Measurements from ENCODE around the gene CABP4.
A peak's percentile ranks its signal among the peaks of the same experiment; 100 is the strongest.

CABP4 gene

DNA sequence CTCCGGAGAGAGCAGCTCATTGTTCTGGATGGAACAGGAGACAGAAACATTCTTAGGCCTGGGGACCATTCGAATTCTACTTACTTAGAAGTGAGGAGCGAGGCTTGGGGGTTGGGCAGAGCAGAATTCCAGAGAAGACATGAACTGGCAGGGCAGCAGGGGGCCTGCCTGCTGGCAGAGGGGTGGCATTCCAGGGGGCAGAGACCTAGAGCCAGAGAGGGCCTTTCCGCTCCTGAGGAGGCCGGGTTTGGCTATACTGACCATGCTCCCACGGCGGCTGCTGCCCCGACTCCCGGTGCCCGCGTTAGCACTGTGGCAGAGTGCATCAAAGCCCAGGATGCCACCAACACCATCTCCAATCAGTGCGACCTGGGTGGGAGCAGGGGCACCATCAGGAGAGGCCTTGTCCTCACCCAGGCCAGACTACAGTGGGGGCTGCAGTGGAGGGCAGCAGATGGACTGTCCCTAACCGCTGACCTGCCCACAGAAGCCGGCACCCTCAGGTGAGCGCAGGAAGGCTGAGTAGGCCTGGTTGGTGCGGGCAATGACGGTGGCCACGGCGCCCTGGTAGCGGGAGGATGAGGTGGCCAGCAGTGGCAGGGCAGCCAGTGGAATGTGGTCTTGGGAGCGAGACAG is 42.6 kb downstream of the CABP4 start:
- no peak for DNase-seq

GRCh38 chr11:67498544-67498972 is 43.4 kb downstream of the CABP4 start:
- no peak for DNase-seq

DNA sequence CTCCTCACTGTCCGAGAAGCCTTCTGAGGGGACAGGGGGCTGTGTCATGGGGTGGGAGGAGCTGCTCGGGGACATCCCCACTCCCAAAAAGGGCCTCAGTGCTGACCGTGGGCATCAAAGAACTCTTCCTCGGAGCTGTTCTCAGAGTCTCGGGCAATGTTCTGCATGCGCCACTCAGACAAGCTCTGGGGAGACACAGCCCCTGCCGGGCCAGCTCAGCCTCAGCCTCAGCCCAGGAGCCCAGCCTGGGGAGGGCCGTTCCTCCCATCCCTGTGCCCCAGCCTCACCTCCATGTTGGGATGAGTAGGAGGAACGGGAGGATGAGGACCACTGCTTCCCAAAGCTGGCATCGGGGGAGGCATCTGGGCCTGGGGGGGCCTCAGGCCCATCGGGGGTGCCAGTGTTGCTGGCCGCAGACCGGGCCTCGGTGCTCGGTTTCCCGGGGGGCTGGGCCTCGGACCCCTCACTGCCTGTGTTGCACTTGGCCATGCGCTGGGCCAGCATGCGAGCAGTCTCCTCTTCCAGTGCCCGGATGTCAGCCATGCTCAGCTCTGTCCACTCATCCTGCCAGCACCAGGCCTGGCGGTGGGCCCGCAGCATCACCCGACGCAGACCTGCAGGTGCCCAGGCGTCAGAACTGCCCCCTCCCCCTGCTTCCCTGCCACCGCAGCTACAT is 44.8 kb downstream of the CABP4 start:
- DNase-seq, result no peak

- no peak for DNase-seq
Measured at GRCh38 chr11:67500484-67500821, 45.3 kb downstream of the CABP4 start.

GRCh38 chr11:67500831-67501715 is 45.9 kb downstream of the CABP4 start:
- no peak for DNase-seq

GRCh38 chr11:67501854-67502253 is 46.7 kb downstream of the CABP4 start:
- DNase-seq, result no peak

DNA sequence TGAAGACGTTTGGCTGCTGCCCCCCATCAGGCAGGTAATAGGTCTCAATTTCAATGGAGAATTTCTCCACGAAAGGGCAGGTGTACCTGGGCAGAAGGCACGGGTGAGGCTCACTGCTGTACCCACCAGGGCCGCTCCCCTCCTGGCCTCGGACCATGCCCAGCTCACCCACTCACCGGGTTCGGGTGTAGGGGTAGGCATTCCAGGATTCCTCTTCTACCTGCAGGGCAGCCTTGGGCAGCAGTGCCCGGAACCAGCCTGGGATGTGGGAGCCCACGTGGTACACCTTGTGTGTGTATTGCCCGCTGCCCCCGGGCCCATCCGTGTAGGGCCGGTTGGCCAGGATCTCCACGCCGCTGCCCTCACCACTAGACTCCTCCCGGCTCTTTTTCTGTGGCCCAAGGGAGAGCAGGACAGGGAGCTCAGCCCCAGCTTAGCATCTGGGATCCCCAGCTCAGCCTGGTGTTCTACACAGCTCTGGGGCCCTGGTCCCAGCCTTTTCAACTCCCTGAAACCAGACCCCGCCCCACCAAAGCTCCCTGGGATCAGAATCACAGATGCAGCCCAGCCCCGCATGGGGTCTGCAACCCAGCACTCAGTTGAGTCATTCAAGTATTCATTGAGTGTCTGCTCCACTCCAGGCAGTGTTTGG is 47.3 kb downstream of the CABP4 start:
- DNase-seq, result no peak

- DNase-seq, result no peak
Measured at GRCh38 chr11:67503119-67504004, 48.2 kb downstream of the CABP4 start.

- peak in 4 of 14 donors; percentile 3 to 48 (median 26) for DNase-seq
Measured at GRCh38 chr11:67504005-67504949, 49.1 kb downstream of the CABP4 start.

DNA sequence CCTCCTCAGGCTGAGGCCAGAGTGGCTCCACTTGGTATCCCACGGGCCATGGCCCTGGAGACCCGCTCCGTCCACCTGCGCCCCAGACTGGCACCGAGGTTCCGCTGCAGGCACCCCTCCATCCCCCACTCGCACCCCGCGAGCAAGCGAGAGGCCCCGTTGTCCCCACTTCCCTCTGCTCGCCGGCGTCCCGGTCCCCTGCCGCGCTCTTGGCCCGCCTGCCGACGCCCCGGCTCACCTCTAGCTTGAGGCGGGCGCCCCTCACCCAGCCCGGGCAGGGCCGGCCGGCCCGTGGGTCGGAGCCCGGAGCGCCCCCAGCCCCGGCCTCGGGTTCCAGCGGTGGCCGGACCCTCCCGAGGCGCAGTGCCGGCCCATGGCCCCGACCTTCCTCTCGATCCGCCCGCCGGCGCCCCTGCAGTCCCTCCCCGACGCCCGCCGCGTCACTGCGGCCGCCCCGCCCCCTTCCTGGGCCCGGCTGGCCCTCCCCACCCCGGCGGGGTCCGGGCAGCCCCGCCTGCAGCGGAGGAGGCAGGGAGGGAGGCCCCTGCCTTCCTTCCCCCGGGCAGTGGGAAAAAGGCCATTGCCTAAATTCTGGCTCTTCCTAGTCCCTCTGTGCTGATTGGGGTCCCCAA is 49.9 kb downstream of the CABP4 start, which contains the start of gene PITPNM1:
PITPNM1 (minus strand) TSS at position 414 of the 632 bp plus-strand sequence. CDS start 1,183 bp downstream, outside the sequence.
- DNase-seq, result peak in 9 of 14 donors; percentile 11 to 72 (median 39)

DNA sequence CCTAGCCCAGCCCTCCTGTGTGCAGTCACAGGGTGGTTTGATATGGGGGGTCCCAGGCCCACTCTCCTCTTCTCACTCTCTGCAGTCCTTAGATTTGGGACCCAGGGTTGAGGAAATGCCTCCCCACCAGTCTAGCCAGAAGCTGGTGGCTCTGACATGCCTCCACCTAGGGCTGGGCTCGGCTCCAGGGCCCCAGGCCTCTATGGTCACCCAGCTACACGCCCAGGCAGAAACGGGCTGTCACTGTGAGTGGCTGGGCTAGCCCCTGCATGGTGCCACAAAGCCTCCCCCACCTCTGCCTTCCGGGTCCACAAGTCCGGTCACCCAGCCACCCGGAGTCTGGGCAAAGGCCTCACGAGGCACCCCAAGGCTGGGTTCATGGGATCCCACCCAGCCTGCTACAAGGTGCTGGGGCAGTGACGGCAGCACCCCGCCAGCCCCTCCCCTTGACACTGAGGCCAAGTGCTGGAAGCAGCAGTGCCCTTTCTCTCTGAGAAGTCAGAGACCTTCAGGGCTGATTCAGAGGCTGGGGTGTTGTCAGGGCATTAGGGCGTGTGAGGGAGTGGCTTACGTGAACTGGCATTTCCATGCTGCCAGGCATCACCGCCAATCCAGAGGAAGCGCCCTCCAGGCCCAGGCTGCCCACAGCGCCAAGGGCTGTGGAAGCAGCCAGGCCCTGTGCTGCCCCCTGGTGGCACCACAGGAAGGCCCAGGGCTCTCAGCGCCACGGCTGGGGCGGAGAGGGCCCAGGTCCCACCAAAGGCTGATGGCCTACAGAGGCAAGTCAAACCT is 50.6 kb downstream of the CABP4 start:
- peak; percentile 37 to 90 (median 72) for DNase-seq

DNA sequence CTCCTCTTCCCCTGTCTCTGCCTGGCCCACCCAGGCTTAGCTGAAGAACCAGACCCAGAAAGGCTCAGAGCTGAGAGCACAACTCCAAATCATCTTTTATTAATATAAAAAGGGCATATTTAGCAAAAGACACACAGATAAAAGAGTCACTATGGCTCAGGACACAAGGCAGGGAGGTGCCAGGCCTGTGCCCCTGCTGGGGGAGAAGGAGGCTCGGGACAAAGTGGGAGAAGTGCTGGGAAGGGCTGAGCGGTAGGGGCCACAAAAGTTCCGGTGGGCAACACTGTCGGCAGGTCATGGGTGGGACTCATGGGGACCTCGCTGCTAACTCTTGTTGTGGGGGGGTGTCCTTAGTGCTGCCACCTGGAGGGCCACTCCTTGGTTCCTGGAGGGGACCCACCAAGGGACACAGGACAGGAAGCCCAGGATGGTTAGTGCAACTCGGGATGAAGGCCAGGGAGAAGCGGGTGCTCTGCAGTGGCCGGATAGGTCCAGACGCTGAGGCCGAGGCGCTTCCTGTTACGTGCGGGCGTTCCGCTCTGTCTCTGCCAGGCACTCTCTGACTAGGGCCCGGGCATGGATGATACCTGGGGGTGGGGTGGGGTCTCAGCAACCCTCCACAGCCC is 51.4 kb downstream of the CABP4 start:
- DNase-seq, result no peak

- peak in 2 of 14 donors; percentile 39 to 55 for DNase-seq
Measured at GRCh38 chr11:67507242-67507863, 52.2 kb downstream of the CABP4 start.

- peak; percentile 81 to 99 (median 97) for DNase-seq
Measured at GRCh38 chr11:67507864-67508485, 52.8 kb downstream of the CABP4 start, which contains the start of gene CDK2AP2. Gene CDK2AP2, minus strand, starts transcription at chr11:67508162. Its CDS starts 80 bp downstream, at chr11:67508082.

GRCh38 chr11:67508486-67509121 is 53.5 kb downstream of the CABP4 start:
- peak; percentile 81 to 99 (median 96) for DNase-seq

- DNase-seq, result no peak
Measured at GRCh38 chr11:67510023-67510345, 54.8 kb downstream of the CABP4 start.
